Coronary artery (tissue), 2 donors: ENCODE measurements around the gene MGMT.

Experiments used
- DNase-seq: peaks from one replicate; pipeline ENCODE4 v3.0.0-alpha.2; 2017; ENCODE audit warnings: low spot score
- H3K27ac ChIP-seq, 2 donors: fragments of 200-600 bp; sonication (generic); one replicate each; pipeline ENCODE4 v1.5.1; 2016 to 2019
- H3K4me3 ChIP-seq: fragments of 200-600 bp; sonication (generic); 2 replicates; pipeline ENCODE4 v1.5.1; 2016; ENCODE audit warnings: mild to moderate bottlenecking, moderate library complexity
- CTCF ChIP-seq: fragments of 200-600 bp; sonication (generic); IDR thresholded peaks from one replicate; pipeline ENCODE4 v1.5.1; 2019; ENCODE audit warnings: antibody characterized with exemption

MGMT gene

GRCh38 chr10:129629911-129630310 is 162.9 kb downstream of the MGMT start:
- no peak overlapping the region for H3K4me3 ChIP-seq
- no peak for TF ChIP-seq CTCF
- peak; percentile 38 for DNase-seq
- H3K27ac ChIP-seq: no peak overlapping the region

- DNase-seq: no peak
- H3K27ac ChIP-seq: no peak overlapping the region
- no peak overlapping the region for H3K4me3 ChIP-seq
- no peak for TF ChIP-seq CTCF
Observed at GRCh38 chr10:129631006-129631405, 164.0 kb downstream of the MGMT start.

GRCh38 chr10:129631870-129632623 is 165.0 kb downstream of the MGMT start:
- H3K27ac ChIP-seq: no peak overlapping the region
- no peak for TF ChIP-seq CTCF
- H3K4me3 ChIP-seq: no peak overlapping the region
- DNase-seq: peak; percentile 40

- peak; percentile 31 for DNase-seq
- Histone ChIP-seq H3K4me3 (no peak overlapping the region), H3K27ac (no peak overlapping the region)
- no peak for TF ChIP-seq CTCF
Observed at GRCh38 chr10:129637010-129637409, 170.0 kb downstream of the MGMT start.

GRCh38 chr10:129637846-129638245 is 170.8 kb downstream of the MGMT start:
- no peak overlapping the region for H3K4me3 ChIP-seq
- H3K27ac ChIP-seq: no peak overlapping the region
- TF ChIP-seq CTCF: no peak
- no peak for DNase-seq

- Histone ChIP-seq H3K27ac (no peak overlapping the region), H3K4me3 (no peak overlapping the region)
- no peak for TF ChIP-seq CTCF
- no peak for DNase-seq
Observed at GRCh38 chr10:129641351-129641750, 174.3 kb downstream of the MGMT start.

GRCh38 chr10:129641982-129642381 is 174.9 kb downstream of the MGMT start:
- no peak for TF ChIP-seq CTCF
- peak; percentile 22 for DNase-seq
- Histone ChIP-seq H3K27ac (no peak overlapping the region), H3K4me3 (no peak overlapping the region)
